ENCODE data around the gene NLGN1.

DNA sequence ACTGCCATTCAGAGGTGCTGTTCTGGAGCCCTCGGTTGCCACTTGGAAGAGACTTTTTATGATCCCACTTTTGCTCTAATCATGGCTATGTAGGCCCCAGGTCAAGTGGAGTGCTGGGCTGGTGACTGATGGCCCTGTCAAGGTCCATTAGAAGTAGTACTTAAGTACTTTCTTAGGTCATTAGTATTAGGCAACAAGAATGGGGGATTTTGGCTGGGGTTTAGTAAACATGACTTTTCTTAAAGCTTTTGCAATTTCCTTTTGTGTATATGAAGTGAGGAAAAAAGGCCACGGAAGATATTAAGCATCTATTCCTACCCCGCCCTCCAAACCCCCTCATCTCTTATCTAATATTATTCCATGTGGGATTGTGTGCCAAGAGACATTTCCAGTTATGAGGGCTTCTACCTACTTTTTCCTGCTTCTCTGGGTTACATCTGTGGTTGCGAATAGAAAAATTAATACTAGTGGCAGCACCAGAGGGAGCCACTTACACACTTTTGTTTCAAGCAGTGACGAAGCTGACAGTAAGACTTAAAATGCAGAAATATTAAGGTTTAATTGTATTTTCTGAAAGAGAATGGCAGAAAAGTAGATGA lies 13.9 kb downstream of the NLGN1 start:
- TF ChIP-seq RAD21 (conservative IDR thresholded peaks at IDR 0.05) (peak; percentile 88), MXI1 (conservative IDR thresholded peaks at IDR 0.05; ENCODE audit: poor library complexity, severe bottlenecking) (no peak)

Data from neural cell (in vitro differentiated cells).